Globus pallidus (tissue), 1 donor: Measurements from ENCODE around the gene SDHAF2.
"Not testable (repeated sequence)": the region's sequence is repeated elsewhere in the genome, so short reads cannot be mapped to it uniquely, and the experiment has no call there.

Experiments used
- DNase-seq: peaks from one replicate; pipeline ENCODE4 v3.0.0-alpha.2; 2015; ENCODE audit warnings: low spot score

Gene SDHAF2

DNA sequence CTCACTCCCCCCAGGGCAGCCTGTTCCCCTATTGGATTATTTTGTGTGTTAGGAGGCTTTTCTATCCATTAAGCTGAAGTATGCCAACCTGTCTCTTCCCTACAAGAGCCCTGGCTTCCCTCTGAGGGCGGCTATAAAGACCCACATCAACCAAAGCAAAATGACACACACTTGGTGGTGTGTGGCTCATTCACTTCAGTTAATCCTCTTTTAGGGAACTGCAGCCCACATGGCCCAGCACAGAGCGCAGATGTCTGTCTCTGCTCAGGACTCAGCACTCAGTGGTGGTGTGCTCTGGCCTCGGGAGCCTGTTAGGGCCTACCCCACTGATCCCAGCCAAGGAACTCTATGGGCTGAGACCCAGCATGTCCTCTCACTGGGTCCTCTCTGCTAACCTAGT is 46.4 kb downstream of the SDHAF2 start:
- no peak for DNase-seq

DNA sequence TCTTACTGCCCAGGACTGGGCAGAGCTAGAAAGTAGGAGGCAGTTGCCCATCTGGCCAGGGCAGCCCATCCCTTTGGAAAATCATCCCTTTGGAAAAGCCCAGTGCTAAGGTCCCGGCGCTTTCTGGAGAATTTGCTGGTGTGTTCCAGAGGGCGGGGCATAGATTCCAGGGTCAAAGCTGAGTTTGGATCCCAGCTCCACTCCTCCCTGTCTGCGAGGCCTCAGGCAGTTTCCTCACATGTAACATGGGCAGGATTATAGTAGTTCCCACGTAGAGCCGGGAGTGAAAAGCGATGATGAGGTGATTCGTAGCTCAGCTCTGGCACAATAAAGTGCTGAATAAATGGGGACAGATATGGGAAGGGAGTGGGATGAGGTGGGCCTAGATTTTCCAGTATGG is 47.2 kb downstream of the SDHAF2 start:
- no peak for DNase-seq

DNA sequence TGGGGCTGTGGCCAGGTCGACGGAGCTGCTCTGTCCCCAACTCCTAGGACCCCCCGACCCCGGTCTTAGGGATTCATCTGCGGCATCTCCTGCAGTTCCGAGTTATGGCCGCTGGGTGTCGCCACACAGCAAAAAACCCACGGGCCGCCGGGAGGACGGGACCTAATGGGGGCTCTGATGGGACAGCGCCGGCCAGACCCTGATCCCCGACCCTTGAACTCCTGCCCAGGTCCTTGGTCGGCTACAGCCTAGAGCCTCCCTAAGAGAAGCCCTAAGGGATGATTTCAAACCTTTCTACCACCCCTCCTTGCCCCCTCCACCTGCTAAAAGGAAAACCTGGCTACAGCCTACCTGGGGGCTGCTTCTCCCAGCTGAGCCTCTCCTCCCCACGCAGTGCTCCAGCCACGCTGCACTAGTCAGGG is 47.8 kb downstream of the SDHAF2 start:
- peak; percentile 11 for DNase-seq

DNA sequence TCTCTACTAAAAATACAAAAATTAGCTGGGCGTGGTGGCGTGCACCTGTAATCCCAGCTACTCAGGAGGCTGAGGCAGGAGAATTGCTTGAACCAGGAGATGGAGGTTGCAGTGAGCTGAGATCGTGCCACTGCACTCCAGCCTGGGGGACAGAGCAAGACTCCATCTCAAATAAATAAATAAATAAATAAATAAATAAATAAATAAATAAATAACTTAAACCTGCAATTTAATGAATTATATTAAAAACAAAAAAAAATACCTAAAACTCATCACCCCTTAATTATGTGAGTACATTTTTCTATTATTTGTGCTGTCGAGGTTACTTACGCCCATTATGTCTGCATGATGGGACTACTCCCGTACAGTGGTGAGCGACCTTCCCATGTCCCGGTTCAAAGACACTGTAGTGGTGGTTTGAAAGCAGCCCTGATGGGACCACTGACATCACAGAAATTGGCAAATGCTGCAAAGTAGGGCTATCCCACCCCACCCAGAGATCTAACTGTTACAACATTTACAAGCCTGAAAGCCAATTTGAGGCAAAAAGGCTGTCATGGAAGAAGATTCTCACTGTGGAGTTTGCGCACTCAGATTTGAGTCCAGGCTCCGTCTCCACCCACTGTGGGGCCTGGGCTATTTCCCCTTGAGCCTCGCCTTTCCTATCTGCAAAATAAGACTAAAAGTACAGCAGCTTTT is 49.6 kb downstream of the SDHAF2 start:
- DNase-seq: not testable (repeated sequence)

DNA sequence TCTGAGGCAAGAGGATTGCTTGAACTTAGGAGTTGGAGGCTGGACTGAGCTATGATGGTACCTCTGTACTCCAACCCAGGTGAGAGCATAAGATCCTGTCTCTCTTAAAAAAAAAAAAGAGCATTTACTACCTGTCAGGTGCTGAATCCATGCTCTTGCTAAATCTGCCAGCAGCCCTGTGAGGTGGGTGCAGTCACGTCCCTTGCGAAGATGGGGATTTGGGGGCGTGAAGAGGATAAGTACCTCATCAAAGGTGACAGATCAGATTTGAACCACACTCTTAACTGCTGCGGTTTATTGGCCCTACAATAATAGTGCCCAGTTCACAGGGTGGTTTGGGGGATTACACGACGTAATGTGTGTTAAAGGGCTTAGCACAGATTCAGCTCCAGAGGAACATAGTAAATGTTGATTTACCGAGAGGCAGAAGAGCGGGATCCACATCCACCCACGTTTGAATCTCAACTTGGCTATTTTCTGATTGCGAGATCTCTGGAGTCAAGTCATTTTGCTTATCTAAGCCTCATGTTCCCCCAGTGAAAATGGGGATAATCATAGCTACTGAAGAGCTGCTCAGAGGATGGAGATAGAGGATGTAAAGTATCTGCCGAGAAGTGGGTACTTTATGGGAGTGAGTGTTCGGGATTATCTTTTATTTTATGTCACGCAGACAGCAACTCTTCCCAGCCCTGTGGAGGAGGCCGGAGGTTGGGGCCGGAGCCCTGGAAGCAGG is 50.5 kb downstream of the SDHAF2 start:
- no peak for DNase-seq

DNA sequence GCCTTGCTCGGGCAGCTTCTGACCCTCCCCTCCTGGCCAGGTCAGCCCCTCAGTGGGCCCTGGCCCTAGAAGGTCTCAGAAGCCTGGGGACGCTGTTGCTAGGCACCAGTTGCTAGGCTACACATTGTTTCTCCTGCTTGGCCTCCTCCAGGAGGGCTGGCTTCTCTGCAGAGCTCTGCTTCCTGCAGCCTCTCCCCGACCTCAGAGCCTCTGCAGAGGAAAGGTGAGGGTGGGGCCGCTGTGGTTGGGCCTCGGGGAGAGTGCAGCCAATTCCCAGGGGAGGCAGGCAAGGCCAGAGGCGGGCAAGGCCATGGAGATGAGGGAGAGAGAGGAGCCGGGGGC is 51.0 kb downstream of the SDHAF2 start:
- DNase-seq: no peak

DNA sequence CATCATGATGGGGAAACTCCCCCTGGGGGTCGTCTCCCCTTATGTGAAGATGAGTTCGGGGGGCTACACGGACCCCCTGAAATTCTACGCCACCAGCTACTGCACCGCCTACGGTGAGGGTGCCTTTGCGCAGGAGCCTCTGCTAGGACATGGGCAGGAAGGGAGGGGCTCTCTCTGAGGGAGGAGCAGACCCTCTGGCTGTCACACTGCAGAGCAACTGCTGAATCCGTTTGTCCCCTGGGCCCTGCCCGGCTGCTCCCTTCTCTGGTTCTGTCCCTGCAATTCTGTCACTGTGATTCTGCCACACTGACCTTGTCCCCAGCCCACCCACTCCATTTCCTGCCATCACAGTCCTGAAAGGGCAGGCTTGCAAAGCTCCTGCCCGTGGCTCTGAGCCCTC is 51.9 kb downstream of the SDHAF2 start:
- no peak for DNase-seq

DNA sequence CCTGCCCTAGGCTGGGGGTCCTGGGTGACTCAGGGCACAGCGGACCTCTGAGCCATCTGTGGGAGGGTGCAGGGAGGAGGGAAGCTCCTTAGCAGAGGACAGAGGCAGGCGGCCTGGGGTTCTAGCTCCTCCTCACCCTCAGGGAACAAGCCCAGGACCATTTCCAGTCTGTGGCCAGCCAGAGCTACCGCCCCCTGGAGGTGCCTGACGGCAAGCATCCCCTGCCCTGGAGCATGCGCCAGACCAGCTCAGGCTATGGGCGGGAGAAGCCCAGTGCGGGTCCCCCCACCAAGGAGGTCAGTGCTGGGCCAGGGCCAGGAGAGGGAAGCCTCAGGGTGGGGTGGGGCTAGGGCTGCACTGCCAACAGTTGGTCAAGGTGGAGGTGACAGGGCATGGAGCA is 52.6 kb downstream of the SDHAF2 start:
- DNase-seq: no peak

DNA sequence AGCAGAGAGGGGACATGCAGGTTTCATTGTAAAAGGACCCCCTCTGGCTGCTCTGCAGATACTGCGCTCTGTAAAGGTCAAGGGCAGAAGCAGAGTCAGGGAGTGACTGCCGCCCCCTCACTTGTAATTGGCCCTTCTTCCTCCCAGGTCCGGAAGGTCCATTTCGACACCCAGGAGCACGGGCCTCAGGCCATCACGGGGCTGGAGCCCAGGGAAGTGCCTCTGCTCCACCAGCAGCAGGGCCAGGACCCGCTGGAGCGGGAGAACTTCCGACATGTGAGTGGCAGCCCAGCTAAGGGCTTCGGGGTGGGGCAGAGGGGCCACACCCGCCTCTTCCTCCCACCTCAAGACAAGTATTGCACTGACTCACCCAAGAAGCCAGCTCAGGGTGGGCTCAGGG is 54.6 kb downstream of the SDHAF2 start:
- DNase-seq: no peak

DNA sequence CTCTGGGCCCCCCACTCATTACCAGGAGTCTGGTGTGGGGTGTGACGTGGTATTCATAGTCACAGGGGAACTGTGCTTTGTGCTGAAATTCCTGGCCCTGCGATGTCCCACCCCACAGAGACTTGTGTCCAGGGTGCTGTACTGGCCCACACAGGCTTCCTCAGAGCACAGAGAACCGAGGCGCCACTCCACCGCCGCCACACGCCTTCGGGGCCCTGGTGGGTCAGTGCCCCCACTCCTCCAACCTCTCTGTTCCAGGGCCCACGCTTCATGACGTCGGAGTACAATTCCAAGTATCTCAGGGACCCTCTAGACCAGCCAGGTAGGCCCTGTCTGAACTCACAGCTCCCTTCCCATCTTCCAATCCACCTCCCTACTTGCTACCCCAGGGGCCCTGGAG is 55.2 kb downstream of the SDHAF2 start:
- no peak for DNase-seq

DNA sequence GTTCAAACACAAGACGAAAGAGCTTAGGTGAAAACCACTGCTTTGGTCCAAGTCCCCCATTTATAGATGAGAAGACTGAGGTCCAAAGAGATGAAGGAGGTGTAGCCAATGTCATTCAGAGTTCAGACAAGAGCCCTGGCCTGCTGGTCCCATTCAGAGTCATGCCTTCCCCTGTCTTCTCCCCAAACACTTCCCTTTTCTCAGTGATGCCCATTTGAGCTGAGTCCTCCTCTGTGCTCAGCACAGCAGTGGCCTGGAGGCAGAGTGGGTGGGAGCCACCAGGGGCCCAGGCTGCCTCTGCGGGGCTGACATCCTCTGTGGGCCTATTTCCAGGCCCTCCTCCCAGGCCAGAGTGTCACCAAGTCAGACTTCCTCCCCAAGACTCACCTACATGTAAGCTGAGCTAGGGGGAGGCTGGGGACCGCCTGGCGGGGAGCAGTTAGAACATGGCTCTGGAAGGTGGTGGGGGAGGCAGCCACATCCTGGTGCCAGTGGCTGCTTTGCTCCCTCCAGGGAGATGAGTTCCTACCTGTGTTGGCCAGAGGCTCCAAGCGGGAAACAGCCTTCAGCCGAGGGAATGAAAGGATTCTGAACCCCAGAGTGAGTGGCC is 56.2 kb downstream of the SDHAF2 start:
- no peak for DNase-seq

DNA sequence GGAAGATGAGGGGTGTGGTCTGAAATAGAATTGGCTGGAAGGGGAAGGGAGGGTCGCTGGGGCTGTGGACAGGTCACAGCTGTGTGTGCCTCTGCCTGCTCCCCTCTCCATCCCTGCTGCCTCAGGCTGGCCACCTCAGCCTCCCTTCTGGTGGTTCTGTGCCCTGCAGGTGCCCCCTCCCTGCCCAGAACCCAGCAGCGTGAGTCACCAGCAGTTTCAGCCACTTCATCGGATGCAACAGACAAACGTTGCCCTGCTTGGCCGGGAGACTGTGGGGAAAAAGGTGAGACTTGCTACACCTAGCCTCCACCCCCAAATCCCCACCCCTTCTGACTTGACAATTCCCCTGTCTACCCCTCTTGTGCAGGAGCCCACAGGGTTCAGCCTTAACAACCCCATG is 56.9 kb downstream of the SDHAF2 start:
- no peak for DNase-seq

DNA sequence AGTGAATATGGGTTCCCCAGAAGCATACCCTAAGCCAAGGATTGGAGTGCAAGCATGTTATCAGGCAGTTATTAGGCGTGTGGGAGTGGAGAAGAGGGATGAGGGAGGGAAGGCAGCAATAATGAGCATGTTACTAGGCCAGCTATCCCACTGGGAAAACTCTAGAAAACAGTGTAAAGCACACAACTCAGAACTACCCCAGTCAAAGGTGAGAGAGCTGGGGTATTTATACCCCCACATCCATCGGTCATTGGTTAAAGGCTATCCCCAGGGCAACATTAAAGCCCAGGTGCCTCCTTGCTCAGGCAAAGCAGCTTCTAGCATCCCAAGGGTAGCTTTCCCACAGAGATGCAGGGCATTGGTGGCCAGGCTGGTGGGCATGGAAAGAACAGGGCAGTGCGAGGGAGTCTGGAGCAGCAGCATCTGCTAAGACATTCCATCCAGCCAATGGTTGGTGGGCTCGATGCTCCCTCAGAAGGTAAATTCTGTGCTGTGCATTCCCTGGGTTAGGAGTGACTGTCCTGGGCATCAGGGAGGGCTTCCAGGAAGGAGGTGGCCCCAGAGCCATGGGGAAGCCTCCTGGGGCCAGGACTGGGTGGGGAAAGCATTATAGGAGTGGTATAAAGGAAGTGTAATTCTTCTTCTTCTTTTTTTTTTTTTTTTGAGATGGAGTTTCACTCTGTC is 57.6 kb downstream of the SDHAF2 start:
- DNase-seq: no peak

DNA sequence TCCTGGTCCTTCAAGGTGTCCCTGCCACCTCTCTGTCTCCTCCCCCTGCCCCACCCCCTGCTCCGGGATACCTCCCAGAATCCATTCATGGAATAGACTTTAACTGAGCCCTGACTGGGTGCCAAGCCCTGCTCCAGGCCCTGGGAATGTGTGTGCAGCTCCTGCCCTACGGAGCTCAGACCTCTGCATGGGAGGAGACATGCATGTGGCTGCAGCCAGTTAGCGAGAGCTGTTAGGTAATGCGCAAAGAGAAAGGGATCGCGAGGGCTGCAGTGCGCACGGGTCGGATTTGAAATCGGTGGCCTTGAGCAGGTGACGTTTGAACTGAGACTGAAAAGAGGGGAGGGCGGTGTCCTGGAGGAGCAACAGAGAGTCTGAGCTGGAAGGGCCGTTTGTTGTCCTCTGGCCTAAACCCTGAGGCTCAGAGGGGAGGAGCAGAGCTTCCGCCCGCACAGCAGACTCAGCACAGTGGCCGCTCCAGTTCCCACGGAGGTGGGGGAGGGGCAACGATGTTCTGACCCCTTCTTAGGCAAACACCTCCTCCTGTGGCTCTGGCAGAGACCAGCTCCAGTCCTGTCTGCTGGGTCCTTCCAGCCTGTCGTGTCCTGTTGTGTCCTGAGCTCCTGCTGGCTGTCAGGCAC is 58.8 kb downstream of the SDHAF2 start:
- no peak for DNase-seq

DNA sequence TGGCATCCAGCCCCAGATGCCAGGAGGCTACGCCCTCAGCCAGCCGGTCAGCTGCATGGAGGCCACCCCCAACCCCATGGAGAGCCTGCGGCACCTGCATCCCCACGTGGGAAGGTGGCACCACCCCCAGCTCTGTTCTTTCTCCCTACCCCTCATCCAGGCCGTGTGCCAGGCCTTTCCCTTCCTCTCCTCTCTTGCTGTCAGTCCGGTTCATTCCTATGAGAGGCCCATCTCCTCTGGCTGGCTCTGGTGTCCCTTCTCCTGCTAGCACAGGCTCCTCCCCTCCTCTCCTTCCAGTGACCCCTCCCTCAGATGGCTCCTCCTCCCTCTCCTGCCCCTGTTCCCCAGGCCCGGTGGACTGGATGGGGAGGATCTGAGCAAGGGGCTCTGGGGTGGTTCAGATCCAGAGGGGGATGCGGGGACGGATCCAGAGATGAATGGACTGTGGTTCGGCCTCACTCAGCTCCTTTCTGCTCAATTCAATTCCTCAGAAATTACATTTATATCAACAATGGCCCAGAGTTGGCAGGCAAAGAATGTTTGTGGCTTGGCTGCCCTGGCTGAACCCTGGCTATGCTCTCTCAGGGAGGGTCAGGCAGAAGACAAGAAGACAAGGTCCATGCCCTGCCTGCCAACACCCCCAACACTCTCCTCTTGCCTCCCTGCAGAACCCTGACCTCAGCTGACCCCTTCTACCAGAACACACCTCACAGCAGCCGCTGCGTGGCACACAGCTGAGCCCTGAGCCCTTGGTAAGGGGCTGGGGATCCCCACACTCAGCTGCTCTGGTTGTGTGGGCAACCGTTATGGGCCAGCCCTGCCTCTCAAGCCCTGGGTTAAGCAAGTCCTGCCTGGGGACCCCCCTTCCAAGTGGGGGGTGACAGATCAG is 60.2 kb downstream of the SDHAF2 start:
- DNase-seq: no peak

DNA sequence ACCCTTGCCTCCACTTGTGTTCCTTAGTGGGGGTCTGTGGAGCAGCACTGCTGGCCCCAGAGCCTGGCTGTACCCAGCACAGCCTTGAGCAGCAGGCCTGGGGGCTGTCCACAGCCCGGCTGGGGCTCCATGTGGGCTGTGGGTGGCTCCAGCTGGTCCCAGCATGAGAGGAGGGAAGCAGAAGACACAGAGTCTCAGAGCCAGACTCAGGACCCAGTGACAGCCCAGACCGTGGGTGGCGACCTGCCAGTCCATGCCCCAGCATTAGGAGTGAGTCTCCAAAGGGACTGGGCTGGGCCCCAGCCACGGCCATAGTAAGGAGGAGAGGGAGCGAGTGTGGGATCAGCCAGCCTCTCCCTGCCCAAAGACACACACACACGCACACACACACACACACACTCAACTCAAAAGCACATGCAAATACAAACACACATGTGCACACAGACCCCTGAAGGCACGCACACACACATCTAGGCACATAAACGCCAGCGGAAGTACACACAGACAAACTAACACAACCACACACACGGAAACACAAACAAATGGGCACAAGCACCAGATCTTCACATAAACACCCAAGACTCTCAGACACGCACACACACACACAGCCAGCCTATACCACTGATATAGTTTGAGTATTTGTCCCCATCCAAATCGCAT is 61.9 kb downstream of the SDHAF2 start:
- no peak for DNase-seq

DNA sequence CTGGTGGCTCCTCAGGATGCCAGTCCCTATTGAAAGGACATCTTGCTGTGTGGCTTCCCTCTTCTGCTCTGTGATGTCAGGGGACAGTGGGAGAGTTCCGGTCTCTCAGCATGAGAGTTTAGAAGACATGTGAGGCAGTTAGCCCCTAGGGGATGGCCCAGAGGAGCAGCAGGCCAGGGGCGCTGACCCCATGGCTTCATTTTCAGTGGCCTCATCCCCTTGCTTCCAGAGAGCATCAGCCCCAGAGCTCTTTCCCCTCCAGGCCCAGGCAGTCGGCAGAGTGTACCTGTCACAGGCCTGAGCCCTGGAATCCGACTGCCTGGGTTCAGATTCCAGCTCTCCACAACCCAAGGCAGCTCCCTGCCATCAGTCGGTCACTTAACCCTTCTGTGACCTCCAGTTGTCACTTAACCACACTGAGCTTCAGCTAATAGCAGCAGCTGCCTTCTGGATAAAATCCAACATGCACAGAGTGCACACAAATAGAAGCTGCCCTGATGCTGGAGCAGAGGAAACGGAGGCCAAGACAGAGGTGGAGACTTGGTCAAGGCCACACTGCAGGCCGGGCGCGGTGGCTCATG is 64.5 kb downstream of the SDHAF2 start:
- DNase-seq: no peak

DNA sequence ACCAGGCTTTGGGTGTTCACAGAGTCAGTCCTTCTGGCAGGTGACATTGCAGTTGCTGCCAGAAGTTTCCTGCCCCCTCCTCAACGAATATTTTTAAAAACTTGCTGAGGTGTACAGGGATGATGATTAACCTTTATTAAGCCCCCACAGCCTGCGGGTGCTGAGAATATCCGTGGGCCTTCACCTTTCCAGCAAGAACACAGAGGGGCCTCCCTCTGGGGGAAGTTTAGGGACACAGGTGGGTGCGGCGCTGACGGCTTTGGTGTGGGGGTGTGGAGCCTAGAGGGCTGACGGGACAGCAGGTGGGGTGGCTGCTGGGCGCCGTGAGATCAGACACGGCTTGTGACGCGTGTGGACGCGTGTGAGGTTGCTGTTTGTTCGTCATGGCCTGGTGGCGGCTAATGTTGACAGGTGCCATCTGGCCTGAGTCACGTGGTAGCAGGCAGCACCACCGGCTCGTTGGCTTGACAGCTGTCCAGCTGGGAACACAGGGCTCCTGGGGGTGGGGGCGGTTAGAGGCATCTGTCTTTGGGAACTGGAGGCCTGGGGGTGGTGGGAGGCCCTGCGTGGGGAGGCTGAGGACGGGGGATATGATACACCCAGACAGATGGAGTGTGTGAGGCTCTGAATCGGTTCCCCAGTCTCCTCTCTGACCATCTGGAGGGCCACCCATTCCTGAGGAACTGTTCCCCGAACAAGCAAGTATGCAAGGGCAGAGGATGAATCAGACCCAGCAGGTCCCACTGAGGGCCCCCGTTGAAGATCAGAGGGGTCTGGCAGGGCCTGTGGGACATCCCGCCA is 66.1 kb downstream of the SDHAF2 start:
- DNase-seq: no peak
